DND-41 (cell line): Measurements from ENCODE around the gene RPL29.

ENCODE experiments used
- CTCF ChIP-seq: IDR thresholded peaks from 2 replicates; pipeline ENCODE4 v1.5.1; 2012; ENCODE audit warnings: borderline replicate concordance, low read length, moderate library complexity, mild to moderate bottlenecking; ENCODE audit not compliant: poor library complexity, severe bottlenecking; ENCODE audit errors: extremely low read depth
- EZH2 ChIP-seq: IDR thresholded peaks from 3 replicates; pipeline ENCODE4 v1.6.1; 2012; ENCODE audit warnings: borderline replicate concordance, low read depth, mild to moderate bottlenecking, moderate library complexity, low read length, inconsistent platforms; ENCODE audit not compliant: severe bottlenecking

GRCh38 chr3:52030714-52031310 lies 35.1 kb upstream of the RPL29 start:
- TF ChIP-seq CTCF, result no peak
- TF ChIP-seq EZH2, result no peak
